ENCODE measurements around the gene SCAP. TPM values are rescaled to one million over a fixed set of nuclear protein-coding genes. Genes with fewer than 3 reads are reported as not detected.

SCAP gene
- total and polyA plus RNA-seq, 2 of the 13 experiments (the other 11 are each of a cell fraction or from before 2014, with no cell fraction given), result 40.4 to 53.3 TPM

GRCh38 chr3:47394140-47394870, 81.4 kb downstream of the SCAP start (continued):
- TF ChIP-seq AHDC1 (CRISPR knock-in tag; IDR thresholded peaks at IDR 0.05; ENCODE audit: borderline replicate concordance), result 0 out of 2 replicates have a peak, but pooled peaks have one; percentile 24
- TF ChIP-seq SALL1 (CRISPR knock-in tag; IDR thresholded peaks at IDR 0.05), result peak; percentile 88
- TF ChIP-seq ATF7-NPFF (CRISPR knock-in tag; IDR thresholded peaks at IDR 0.05; ENCODE audit: low read depth), result no peak
- peak; percentile 60; the same call in 1 of the 2 replicates for TF ChIP-seq ZBTB38 (CRISPR knock-in tag; IDR thresholded peaks at IDR 0.05)
- TF ChIP-seq, protein P1, sequence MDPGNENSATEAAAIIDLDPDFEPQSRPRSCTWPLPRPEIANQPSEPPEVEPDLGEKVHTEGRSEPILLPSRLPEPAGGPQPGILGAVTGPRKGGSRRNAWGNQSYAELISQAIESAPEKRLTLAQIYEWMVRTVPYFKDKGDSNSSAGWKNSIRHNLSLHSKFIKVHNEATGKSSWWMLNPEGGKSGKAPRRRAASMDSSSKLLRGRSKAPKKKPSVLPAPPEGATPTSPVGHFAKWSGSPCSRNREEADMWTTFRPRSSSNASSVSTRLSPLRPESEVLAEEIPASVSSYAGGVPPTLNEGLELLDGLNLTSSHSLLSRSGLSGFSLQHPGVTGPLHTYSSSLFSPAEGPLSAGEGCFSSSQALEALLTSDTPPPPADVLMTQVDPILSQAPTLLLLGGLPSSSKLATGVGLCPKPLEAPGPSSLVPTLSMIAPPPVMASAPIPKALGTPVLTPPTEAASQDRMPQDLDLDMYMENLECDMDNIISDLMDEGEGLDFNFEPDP (CRISPR knock-in tag; conservative IDR thresholded peaks at IDR 0.05), result no peak
- TF ChIP-seq FOXP1 (IDR thresholded peaks at IDR 0.05), result no peak
- TF ChIP-seq FOXP1 (CRISPR knock-in tag; IDR thresholded peaks at IDR 0.05), result peak; percentile 45; the same call in 1 of the 2 replicates
- TF ChIP-seq TBX2 (CRISPR knock-in tag; IDR thresholded peaks at IDR 0.05; ENCODE audit: borderline replicate concordance), result peak; percentile 54; the same call in 1 of the 2 replicates
- no peak for TF ChIP-seq ZNF34 (CRISPR knock-in tag; IDR thresholded peaks at IDR 0.05; ENCODE audit: borderline replicate concordance)
- no peak for TF ChIP-seq NFRKB (IDR thresholded peaks at IDR 0.05)
- TF ChIP-seq ARNTL (CRISPR knock-in tag; IDR thresholded peaks at IDR 0.05), result no peak
- TF ChIP-seq SIX1 (CRISPR knock-in tag; IDR thresholded peaks at IDR 0.05; ENCODE audit: borderline replicate concordance), result no peak
- TF ChIP-seq, protein P2, sequence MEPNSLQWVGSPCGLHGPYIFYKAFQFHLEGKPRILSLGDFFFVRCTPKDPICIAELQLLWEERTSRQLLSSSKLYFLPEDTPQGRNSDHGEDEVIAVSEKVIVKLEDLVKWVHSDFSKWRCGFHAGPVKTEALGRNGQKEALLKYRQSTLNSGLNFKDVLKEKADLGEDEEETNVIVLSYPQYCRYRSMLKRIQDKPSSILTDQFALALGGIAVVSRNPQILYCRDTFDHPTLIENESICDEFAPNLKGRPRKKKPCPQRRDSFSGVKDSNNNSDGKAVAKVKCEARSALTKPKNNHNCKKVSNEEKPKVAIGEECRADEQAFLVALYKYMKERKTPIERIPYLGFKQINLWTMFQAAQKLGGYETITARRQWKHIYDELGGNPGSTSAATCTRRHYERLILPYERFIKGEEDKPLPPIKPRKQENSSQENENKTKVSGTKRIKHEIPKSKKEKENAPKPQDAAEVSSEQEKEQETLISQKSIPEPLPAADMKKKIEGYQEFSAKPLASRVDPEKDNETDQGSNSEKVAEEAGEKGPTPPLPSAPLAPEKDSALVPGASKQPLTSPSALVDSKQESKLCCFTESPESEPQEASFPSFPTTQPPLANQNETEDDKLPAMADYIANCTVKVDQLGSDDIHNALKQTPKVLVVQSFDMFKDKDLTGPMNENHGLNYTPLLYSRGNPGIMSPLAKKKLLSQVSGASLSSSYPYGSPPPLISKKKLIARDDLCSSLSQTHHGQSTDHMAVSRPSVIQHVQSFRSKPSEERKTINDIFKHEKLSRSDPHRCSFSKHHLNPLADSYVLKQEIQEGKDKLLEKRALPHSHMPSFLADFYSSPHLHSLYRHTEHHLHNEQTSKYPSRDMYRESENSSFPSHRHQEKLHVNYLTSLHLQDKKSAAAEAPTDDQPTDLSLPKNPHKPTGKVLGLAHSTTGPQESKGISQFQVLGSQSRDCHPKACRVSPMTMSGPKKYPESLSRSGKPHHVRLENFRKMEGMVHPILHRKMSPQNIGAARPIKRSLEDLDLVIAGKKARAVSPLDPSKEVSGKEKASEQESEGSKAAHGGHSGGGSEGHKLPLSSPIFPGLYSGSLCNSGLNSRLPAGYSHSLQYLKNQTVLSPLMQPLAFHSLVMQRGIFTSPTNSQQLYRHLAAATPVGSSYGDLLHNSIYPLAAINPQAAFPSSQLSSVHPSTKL (CRISPR knock-in tag; IDR thresholded peaks at IDR 0.05), result peak; percentile 78
- TF ChIP-seq, protein P3, sequence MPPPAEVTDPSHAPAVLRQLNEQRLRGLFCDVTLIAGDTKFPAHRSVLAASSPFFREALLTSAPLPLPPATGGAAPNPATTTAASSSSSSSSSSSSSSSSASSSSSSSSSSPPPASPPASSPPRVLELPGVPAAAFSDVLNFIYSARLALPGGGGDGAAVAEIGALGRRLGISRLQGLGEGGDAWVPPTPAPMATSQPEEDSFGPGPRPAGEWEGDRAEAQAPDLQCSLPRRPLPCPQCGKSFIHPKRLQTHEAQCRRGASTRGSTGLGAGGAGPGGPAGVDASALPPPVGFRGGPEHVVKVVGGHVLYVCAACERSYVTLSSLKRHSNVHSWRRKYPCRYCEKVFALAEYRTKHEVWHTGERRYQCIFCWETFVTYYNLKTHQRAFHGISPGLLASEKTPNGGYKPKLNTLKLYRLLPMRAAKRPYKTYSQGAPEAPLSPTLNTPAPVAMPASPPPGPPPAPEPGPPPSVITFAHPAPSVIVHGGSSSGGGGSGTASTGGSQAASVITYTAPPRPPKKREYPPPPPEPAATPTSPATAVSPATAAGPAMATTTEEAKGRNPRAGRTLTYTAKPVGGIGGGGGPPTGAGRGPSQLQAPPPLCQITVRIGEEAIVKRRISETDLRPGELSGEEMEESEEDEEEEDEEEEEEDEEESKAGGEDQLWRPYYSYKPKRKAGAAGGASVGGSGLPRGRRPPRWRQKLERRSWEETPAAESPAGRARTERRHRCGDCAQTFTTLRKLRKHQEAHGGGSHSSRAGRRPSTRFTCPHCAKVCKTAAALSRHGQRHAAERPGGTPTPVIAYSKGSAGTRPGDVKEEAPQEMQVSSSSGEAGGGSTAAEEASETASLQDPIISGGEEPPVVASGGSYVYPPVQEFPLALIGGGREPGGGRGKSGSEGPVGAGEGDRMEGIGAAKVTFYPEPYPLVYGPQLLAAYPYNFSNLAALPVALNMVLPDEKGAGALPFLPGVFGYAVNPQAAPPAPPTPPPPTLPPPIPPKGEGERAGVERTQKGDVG (CRISPR knock-in tag; IDR thresholded peaks at IDR 0.05; ENCODE audit: borderline replicate concordance), result peak; percentile 78; the same call in 1 of the 2 replicates
- no peak for TF ChIP-seq ZNF441 (CRISPR knock-in tag; IDR thresholded peaks at IDR 0.05; ENCODE audit: borderline replicate concordance)

All from HepG2 (cell line).